GM10266 (cell line): ENCODE results near the gene CD83.

Experiments used
- DNase-seq: peaks from one replicate; pipeline ENCODE4 v3.0.0; 2012; ENCODE audit errors: extremely low spot score
- TF ChIP-seq, protein P1 (sequence below): IDR thresholded peaks from 2 replicates; pipeline ENCODE4 v1.5.1; 2012; ENCODE audit warnings: mild to moderate bottlenecking, low read depth; ENCODE audit not compliant: control insufficient read depth, insufficient read depth; ENCODE audit errors: missing control alignments

The CD83 gene

DNA sequence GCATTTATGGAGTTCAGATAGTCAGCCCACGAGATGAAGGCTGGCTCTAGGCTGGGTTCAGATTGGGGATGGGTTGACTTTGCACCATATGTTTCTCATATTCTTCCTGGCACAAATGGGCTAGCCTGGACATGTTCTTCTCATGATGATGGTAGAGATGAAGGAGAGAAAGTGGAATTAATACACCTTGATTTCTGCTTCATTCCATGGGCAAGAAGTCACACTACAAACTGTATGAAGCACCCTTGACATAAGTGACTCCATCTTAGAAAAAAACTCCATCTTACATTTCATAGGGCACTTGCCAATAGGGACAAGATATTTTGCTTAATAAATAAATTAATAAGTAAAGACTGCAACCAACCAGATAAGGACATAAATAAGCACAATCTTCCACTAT lies 12.0 kb upstream of the CD83 start:
- DNase-seq, result no peak
- TF ChIP-seq, protein P1, sequence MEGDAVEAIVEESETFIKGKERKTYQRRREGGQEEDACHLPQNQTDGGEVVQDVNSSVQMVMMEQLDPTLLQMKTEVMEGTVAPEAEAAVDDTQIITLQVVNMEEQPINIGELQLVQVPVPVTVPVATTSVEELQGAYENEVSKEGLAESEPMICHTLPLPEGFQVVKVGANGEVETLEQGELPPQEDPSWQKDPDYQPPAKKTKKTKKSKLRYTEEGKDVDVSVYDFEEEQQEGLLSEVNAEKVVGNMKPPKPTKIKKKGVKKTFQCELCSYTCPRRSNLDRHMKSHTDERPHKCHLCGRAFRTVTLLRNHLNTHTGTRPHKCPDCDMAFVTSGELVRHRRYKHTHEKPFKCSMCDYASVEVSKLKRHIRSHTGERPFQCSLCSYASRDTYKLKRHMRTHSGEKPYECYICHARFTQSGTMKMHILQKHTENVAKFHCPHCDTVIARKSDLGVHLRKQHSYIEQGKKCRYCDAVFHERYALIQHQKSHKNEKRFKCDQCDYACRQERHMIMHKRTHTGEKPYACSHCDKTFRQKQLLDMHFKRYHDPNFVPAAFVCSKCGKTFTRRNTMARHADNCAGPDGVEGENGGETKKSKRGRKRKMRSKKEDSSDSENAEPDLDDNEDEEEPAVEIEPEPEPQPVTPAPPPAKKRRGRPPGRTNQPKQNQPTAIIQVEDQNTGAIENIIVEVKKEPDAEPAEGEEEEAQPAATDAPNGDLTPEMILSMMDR, result no peak

GRCh38 chr6:14107000-14107399 lies 10.6 kb upstream of the CD83 start:
- TF ChIP-seq, protein P1, result no peak
- no peak for DNase-seq

DNA sequence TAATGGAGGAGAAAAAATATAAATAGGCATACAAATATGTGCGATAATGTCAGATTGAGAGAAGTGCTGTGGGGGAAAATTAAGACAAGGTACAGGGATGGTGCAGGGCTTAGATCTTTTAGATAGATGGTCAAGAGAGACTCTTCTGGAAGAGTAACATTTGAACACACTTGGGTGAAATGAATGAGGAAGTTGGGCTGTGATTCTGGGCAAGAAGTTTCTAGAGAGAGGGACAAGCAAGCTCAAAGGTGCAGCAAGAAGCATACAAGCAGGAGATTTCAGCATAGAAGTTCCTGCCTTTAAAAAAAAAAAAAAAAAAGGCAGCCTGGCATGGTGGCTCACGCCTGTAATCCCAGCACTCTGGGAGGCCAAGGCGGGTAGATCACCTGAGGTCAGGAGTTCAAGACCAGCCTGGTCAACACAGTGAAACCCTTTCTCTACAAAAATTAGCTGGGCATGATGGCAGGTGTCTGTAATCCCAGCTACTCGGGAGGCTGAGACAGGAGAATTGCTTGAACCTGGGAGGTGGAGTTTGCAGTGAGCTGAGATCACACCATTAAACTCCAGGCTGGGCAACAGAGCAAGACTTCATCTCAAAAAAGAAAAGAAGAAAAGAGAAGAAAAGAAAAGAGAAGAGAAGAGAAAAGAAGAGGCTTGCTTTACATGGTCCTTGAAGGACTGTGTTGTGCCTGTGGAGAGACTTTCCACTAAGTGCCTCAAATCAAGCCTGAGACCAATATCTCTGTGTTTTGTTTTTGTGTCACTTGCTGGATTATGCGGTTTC lies 9.7 kb upstream of the CD83 start:
- DNase-seq, result no peak
- TF ChIP-seq, protein P1, result no peak

- DNase-seq, result peak; percentile 68
- TF ChIP-seq, protein P1, result no peak
Observed at GRCh38 chr6:14108571-14109410, 8.8 kb upstream of the CD83 start.

GRCh38 chr6:14109411-14109826 lies 8.2 kb upstream of the CD83 start:
- no peak for DNase-seq
- TF ChIP-seq, protein P1, result no peak

- DNase-seq, result peak; percentile 46
- TF ChIP-seq, protein P1, result no peak
Observed at GRCh38 chr6:14110001-14110818, 7.4 kb upstream of the CD83 start.

DNA sequence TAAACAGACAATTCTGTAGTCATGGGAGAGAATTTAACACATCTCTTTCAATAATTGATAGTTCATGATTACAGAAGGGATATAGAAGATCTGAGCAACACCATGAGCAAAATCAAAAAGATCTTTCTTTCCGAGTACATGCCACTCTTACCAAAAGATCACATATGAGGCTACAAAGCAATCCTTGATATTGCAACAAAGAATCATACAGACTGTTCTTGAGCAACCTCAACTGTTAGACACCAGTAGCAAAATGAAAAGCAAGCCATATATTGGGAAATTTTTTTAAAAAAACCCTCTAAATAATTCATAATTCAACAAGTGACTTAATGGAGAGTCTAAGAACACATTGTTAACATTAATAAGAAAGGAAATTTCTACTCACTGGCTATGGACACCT lies 3.6 kb upstream of the CD83 start:
- no peak for DNase-seq
- TF ChIP-seq, protein P1, result no peak
